ENCODE data around the gene REPS1. TPM values are rescaled to one million over a fixed set of nuclear protein-coding genes. Genes with fewer than 3 reads are reported as not detected.

Gene REPS1
- total RNA-seq, 2 donors from 2014 or later: 19.5 to 29.0 TPM

GRCh38 chr6:139013185-139013800 lies 25.2 kb upstream of the REPS1 start:
- TF ChIP-seq POLR2A (IDR thresholded peaks at IDR 0.05): no peak
- TF ChIP-seq CTCF (IDR thresholded peaks at IDR 0.05): no peak
- Histone ChIP-seq H3K4me1 (peaks cover 16% of the 10 kb centered on the region), H3K9me3 (no peaks in the 10 kb centered on the region), H3K4me3 (no peak overlapping the region), H3K27me3 (no peaks in the 10 kb centered on the region), H3K36me3 (replicated peaks in 1 of 2; ENCODE audit: insufficient read depth in 1 of 2, low read depth in 2 of 2) (no peaks in the 10 kb centered on the region), H3K27ac (no peak overlapping the region)
- DNase-seq (no peak), ATAC-seq (no peak)
- intact Hi-C loops (cut with DNase I): no loop called here
- 87 to 93% methylated on average over 3 to 4 of the region's 4 CpGs for WGBS, 2 donors

DNA sequence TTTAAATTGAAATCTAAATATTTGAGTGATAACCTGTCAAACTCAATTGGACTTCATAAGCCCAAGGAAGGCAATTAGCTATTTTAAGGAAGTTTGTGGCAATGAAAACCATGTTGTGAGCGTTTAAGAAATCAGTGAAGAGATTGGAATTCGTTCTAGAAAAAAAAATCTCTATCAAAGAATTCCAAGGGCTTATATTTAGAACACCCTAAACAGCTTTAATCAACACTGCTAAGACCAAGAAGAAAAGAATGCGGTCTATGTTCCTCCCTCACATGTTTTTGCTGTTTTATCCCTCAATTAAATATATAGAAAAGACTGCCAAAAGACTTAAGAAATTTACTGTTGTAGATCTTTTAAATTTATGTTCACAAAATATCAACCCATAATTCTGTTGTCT lies 23.9 kb upstream of the REPS1 start:
- Histone ChIP-seq H3K27ac (no peak overlapping the region), H3K4me1 (peaks cover 13% of the 10 kb centered on the region), H3K36me3 (replicated peaks in 1 of 2; ENCODE audit: insufficient read depth in 1 of 2, low read depth in 2 of 2) (no peaks in the 10 kb centered on the region), H3K9me3 (no peaks in the 10 kb centered on the region), H3K4me3 (no peak overlapping the region), H3K27me3 (no peaks in the 10 kb centered on the region)
- TF ChIP-seq CTCF (IDR thresholded peaks at IDR 0.05) (no peak), POLR2A (IDR thresholded peaks at IDR 0.05) (no peak)
- ATAC-seq (no peak), DNase-seq (no peak)
- WGBS, 2 donors: 74 to 79% methylated on average over 3 of the region's 3 CpGs
- intact Hi-C loops (cut with DNase I): no loop called here

GRCh38 chr6:139010674-139011073 lies 22.6 kb upstream of the REPS1 start:
- ATAC-seq (no peak), DNase-seq (no peak)
- Histone ChIP-seq H3K4me1 (peaks cover 12% of the 10 kb centered on the region), H3K36me3 (replicated peaks in 1 of 2; ENCODE audit: insufficient read depth in 1 of 2, low read depth in 2 of 2) (no peaks in the 10 kb centered on the region), H3K4me3 (no peak overlapping the region), H3K27me3 (no peaks in the 10 kb centered on the region), H3K9me3 (no peaks in the 10 kb centered on the region), H3K27ac (no peak overlapping the region)
- TF ChIP-seq CTCF (IDR thresholded peaks at IDR 0.05) (no peak), POLR2A (IDR thresholded peaks at IDR 0.05) (no peak)
- intact Hi-C loops (cut with DNase I): no loop called here

- Histone ChIP-seq H3K36me3 (replicated peaks in 1 of 2; ENCODE audit: insufficient read depth in 1 of 2, low read depth in 2 of 2) (no peaks in the 10 kb centered on the region), H3K9me3 (no peaks in the 10 kb centered on the region), H3K4me1 (no peaks in the 10 kb centered on the region), H3K27ac (no peak overlapping the region), H3K27me3 (no peaks in the 10 kb centered on the region), H3K4me3 (no peak overlapping the region)
- DNase-seq (no peak), ATAC-seq (no peak)
- 80 to 81% methylated on average over 9 of the region's 9 CpGs for WGBS, 2 donors
- TF ChIP-seq POLR2A (IDR thresholded peaks at IDR 0.05) (no peak), CTCF (IDR thresholded peaks at IDR 0.05) (no peak)
- intact Hi-C loops (cut with DNase I): no loop called here
Measured at GRCh38 chr6:139008117-139008516, 20.1 kb upstream of the REPS1 start.

DNA sequence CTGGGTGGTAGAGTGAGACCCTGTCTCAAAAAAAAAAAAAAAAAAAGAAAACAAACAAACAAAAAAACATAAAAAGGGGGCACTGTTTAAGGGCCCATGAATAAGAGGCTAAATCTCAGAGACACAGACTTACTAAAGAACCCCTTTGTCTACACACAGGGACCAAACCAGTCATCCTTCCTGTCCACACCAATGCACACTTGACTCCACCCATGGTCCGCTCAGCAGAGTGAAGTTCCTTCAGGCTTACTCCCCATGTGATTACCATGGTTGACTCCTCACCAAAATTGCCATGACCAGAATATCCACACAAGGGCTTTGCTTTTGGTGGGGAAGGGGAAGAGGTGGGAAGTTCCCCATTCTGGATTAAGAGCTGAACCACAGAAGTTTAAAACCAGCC lies 19.4 kb upstream of the REPS1 start:
- intact Hi-C loops (cut with DNase I): no loop called here
- no peak for TF ChIP-seq POLR2A (IDR thresholded peaks at IDR 0.05)
- TF ChIP-seq CTCF (IDR thresholded peaks at IDR 0.05): no peak
- Histone ChIP-seq H3K9me3 (no peaks in the 10 kb centered on the region), H3K27ac (no peak overlapping the region), H3K4me3 (no peak overlapping the region), H3K36me3 (replicated peaks in 1 of 2; ENCODE audit: insufficient read depth in 1 of 2, low read depth in 2 of 2) (no peaks in the 10 kb centered on the region), H3K27me3 (no peaks in the 10 kb centered on the region), H3K4me1 (no peaks in the 10 kb centered on the region)
- ATAC-seq: no peak
- DNase-seq: no peak
- WGBS, 2 donors: 88 to 100% methylated on average over 1 of the region's 1 CpG
